Cardiac muscle cell (in vitro differentiated cells and primary cell): ENCODE measurements around the gene CA7. TPM values are rescaled to one million over a fixed set of nuclear protein-coding genes. Genes with fewer than 3 reads are reported as not detected.

ENCODE experiments used
- DNase-seq, 2 donors: peaks; one replicate each; pipeline versions ENCODE4 v3.0.0 to v3.0.0-alpha.2; 2010 to 2017; ENCODE audit warnings: low read depth in 1 of 2, low spot score in 1 of 2
- H3K27ac ChIP-seq: fragments of 200-600 bp; sonication (generic); 2 replicates; pipeline ENCODE4 v1.5.1; 2016
- H3K27me3 ChIP-seq: fragments of 200-600 bp; sonication (generic); 2 replicates; pipeline ENCODE4 v1.6.0; 2016; ENCODE audit warnings: control low read depth
- H3K36me3 ChIP-seq: fragments of 200-600 bp; sonication (generic); 2 replicates; pipeline ENCODE4 v1.5.1; 2016; ENCODE audit warnings: control low read depth
- H3K4me1 ChIP-seq: fragments of 200-600 bp; sonication (generic); 2 replicates; pipeline ENCODE4 v1.8.1; 2017; ENCODE audit warnings: low read depth, mild to moderate bottlenecking, mixed run types
- H3K4me3 ChIP-seq: fragments of 200-600 bp; sonication (generic); 2 replicates; pipeline ENCODE4 v1.5.1; 2016; ENCODE audit warnings: mild to moderate bottlenecking
- H3K9me3 ChIP-seq: fragments of 200-600 bp; sonication (generic); 2 replicates; pipeline ENCODE4 v1.5.1; 2017; ENCODE audit warnings: low read depth, mild to moderate bottlenecking, control low read depth
- CTCF ChIP-seq: IDR thresholded peaks from 2 replicates; pipeline ENCODE4 v1.5.1; 2012; ENCODE audit warnings: low read depth, mild to moderate bottlenecking, low read length
- polyA plus RNA-seq: library from polyadenylated mRNA; unstranded; fragments of >200 nt; fragmentation: Nextera tagmentation; extraction: Ambion mirVana; gene quantifications from 2 replicates; pipeline ENCODE4 v1.2.1, GENCODE V29; 2016
- total RNA-seq: library from RNA; depleted of rRNA; stranded (reverse); fragments of >200 nt; gene quantifications from 2 replicates; pipeline ENCODE4 v1.2.3, GENCODE V29; 2016

CA7 gene
- total RNA-seq (0.27 and 1.0 TPM in 2 replicates), polyA plus RNA-seq (0.46 and 1.2 TPM in 2 replicates)

- H3K4me1 ChIP-seq: peaks cover 6% of the 10 kb centered on the region
- peak in 1 of 2 donors; percentile 23 for DNase-seq
- H3K9me3 ChIP-seq: no peaks in the 10 kb centered on the region
- H3K27ac ChIP-seq: no peak within 1 kb of the TSS
- H3K36me3 ChIP-seq: no peaks in the 10 kb centered on the region
- TF ChIP-seq CTCF: no peak
- peak within 1 kb of the TSS; percentile 38 for H3K4me3 ChIP-seq
- H3K27me3 ChIP-seq: peaks cover 81% of the 10 kb centered on the region
Observed at GRCh38 chr16:66844342-66845079, at the start of gene CA7. CA7 (plus strand) TSS chr16:66844414; CDS start chr16:66844488, 74 bp downstream.

GRCh38 chr16:66798161-66798560 is 46.1 kb upstream of the CA7 start:
- Histone ChIP-seq H3K27ac (no peak overlapping the region), H3K9me3 (no peaks in the 10 kb centered on the region), H3K27me3 (no peaks in the 10 kb centered on the region), H3K4me3 (no peak overlapping the region), H3K4me1 (no peaks in the 10 kb centered on the region), H3K36me3 (peaks cover 6% of the 10 kb centered on the region)
- DNase-seq: peak in 1 of 2 donors; percentile 19
- no peak for TF ChIP-seq CTCF

GRCh38 chr16:66800856-66801255 is 43.4 kb upstream of the CA7 start:
- Histone ChIP-seq H3K4me1 (no peaks in the 10 kb centered on the region), H3K27ac (no peak overlapping the region), H3K9me3 (no peaks in the 10 kb centered on the region), H3K36me3 (peaks cover 31% of the 10 kb centered on the region), H3K27me3 (no peaks in the 10 kb centered on the region), H3K4me3 (no peak overlapping the region)
- no peak for TF ChIP-seq CTCF
- DNase-seq: no peak

- Histone ChIP-seq H3K27ac (no peak within 1 kb of the TSS), H3K36me3 (peaks cover 35% of the 10 kb centered on the region), H3K9me3 (no peaks in the 10 kb centered on the region), H3K4me3 (no peak within 1 kb of the TSS), H3K4me1 (no peaks in the 10 kb centered on the region), H3K27me3 (no peaks in the 10 kb centered on the region)
- no peak for DNase-seq
- no peak for TF ChIP-seq CTCF
Observed at GRCh38 chr16:66801320-66802105, 42.7 kb upstream of the CA7 start, which contains the start of gene TERB1. TERB1 (minus strand) TSS chr16:66801584; CDS start chr16:66796798, 4,786 bp downstream.

- Histone ChIP-seq H3K4me1 (no peaks in the 10 kb centered on the region), H3K36me3 (peaks cover 42% of the 10 kb centered on the region), H3K4me3 (no peak overlapping the region), H3K27ac (no peak overlapping the region), H3K27me3 (no peaks in the 10 kb centered on the region), H3K9me3 (no peaks in the 10 kb centered on the region)
- DNase-seq: no peak
- no peak for TF ChIP-seq CTCF
Observed at GRCh38 chr16:66802159-66802558, 42.1 kb upstream of the CA7 start.
